Measurements from ENCODE around the gene EFCAB10. TPM values are rescaled to one million over a fixed set of nuclear protein-coding genes. Genes with fewer than 3 reads are reported as not detected.

EFCAB10 gene
- total RNA-seq, 1 donor from 2014 or later, result 0.70 TPM

GRCh38 chr7:105577251-105577650 lies 4.0 kb downstream of the EFCAB10 start:
- TF ChIP-seq CTCF (conservative IDR thresholded peaks at IDR 0.05), result no peak
- no peak for DNase-seq (ENCODE audit: low read depth, low spot score)
- Mint-ChIP-seq H3K27ac (ENCODE audit: unreplicated experiment) (no peak overlapping the region), H3K27me3 (ENCODE audit: low read depth) (no peaks in the 10 kb centered on the region), H3K9me3 (peaks cover 2% of the 10 kb centered on the region), H3K36me3 (ENCODE audit: low read depth) (peaks cover under 1% of the 10 kb centered on the region), H3K4me1 (peaks cover 12% of the 10 kb centered on the region), H3K4me3 (no peak overlapping the region)

GRCh38 chr7:105571891-105572290 lies 9.4 kb downstream of the EFCAB10 start:
- Mint-ChIP-seq H3K9me3 (peaks cover 2% of the 10 kb centered on the region), H3K27me3 (ENCODE audit: low read depth) (no peaks in the 10 kb centered on the region), H3K27ac (ENCODE audit: unreplicated experiment) (no peak overlapping the region), H3K36me3 (ENCODE audit: low read depth) (peaks cover 8% of the 10 kb centered on the region), H3K4me3 (no peak overlapping the region), H3K4me1 (no peaks in the 10 kb centered on the region)
- no peak for TF ChIP-seq CTCF (conservative IDR thresholded peaks at IDR 0.05)
- no peak for DNase-seq (ENCODE audit: low read depth, low spot score)

GRCh38 chr7:105567821-105568220 lies 13.5 kb downstream of the EFCAB10 start:
- no peaks in the 10 kb centered on the region for H3K4me1 Mint-ChIP-seq
- TF ChIP-seq CTCF (conservative IDR thresholded peaks at IDR 0.05), result no peak

GRCh38 chr7:105567024-105567423 lies 14.3 kb downstream of the EFCAB10 start:
- Mint-ChIP-seq H3K27me3 (ENCODE audit: low read depth) (no peaks in the 10 kb centered on the region), H3K4me3 (no peak overlapping the region), H3K36me3 (ENCODE audit: low read depth) (peaks cover 13% of the 10 kb centered on the region), H3K9me3 (no peaks in the 10 kb centered on the region), H3K27ac (ENCODE audit: unreplicated experiment) (no peak overlapping the region), H3K4me1 (no peaks in the 10 kb centered on the region)
- DNase-seq (ENCODE audit: low read depth, low spot score), result no peak
- no peak for TF ChIP-seq CTCF (conservative IDR thresholded peaks at IDR 0.05)

More at GRCh38 chr7:105567821-105568220, 13.5 kb downstream of the EFCAB10 start:
- no peak for DNase-seq (ENCODE audit: low read depth, low spot score)
- Mint-ChIP-seq H3K4me3 (no peak overlapping the region), H3K27ac (ENCODE audit: unreplicated experiment) (peak overlapping the region; percentile 43), H3K36me3 (ENCODE audit: low read depth) (peaks cover 15% of the 10 kb centered on the region), H3K27me3 (ENCODE audit: low read depth) (no peaks in the 10 kb centered on the region), H3K9me3 (no peaks in the 10 kb centered on the region)

GRCh38 chr7:105565190-105565589 lies 16.1 kb downstream of the EFCAB10 start:
- H3K27me3 Mint-ChIP-seq (ENCODE audit: low read depth), result no peaks in the 10 kb centered on the region
- H3K4me3 Mint-ChIP-seq, result no peak overlapping the region
- no peak overlapping the region for H3K27ac Mint-ChIP-seq (ENCODE audit: unreplicated experiment)
- DNase-seq (ENCODE audit: low read depth, low spot score), result no peak
- peaks cover 14% of the 10 kb centered on the region for H3K36me3 Mint-ChIP-seq (ENCODE audit: low read depth)
- no peaks in the 10 kb centered on the region for H3K4me1 Mint-ChIP-seq
- no peak for TF ChIP-seq CTCF (conservative IDR thresholded peaks at IDR 0.05)
- no peaks in the 10 kb centered on the region for H3K9me3 Mint-ChIP-seq

GRCh38 chr7:105559926-105560325 lies 21.4 kb downstream of the EFCAB10 start:
- Mint-ChIP-seq H3K36me3 (ENCODE audit: low read depth) (peaks cover 14% of the 10 kb centered on the region), H3K4me1 (no peaks in the 10 kb centered on the region), H3K9me3 (no peaks in the 10 kb centered on the region), H3K27ac (ENCODE audit: unreplicated experiment) (peak overlapping the region; percentile 69), H3K27me3 (ENCODE audit: low read depth) (no peaks in the 10 kb centered on the region), H3K4me3 (no peak overlapping the region)
- no peak for TF ChIP-seq CTCF (conservative IDR thresholded peaks at IDR 0.05)
- DNase-seq (ENCODE audit: low read depth, low spot score), result no peak

Data from neural crest cell (in vitro differentiated cells).